ENCODE results near the gene BACH2. TPM values are rescaled to one million over a fixed set of nuclear protein-coding genes. Genes with fewer than 3 reads are reported as not detected.

The BACH2 gene
- total and polyA plus RNA-seq, 4 experiments from 2014 or later, result 6.5 to 48.0 (median 25.8) TPM

DNA sequence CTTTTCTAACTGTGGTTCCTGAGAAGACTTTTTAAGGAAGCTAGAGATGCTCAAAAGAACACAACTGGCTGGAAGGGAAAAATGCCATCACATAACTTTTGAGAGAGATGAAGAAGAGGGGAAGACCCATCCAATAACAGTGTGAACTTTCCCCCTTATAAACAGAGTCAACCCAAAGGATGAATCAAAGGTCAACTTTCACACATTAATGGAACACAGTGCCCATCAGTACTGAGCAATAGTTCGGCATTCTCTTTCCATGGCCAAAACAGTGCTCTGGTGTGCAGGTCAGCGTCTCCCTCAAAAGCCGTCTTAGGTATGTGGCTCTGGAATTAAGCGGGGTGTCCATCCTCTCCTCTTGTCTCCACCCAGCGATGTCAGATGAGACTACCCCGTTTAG is 272.0 kb downstream of the BACH2 start:
- Mint-ChIP-seq H3K27ac (peak overlapping the region in 1 of 7 donors; percentile 11), H3K4me1 (peaks cover 31 to 67% (median 53%) of the 10 kb centered on the region in 4 donors), H3K4me3 (no peak overlapping the region), H3K36me3 (peaks cover 13 to 29% of the 10 kb centered on the region in 2 donors), H3K9me3 (no peaks in the 10 kb centered on the region), H3K27me3 (no peaks in the 10 kb centered on the region)
- CTCF ChIA-PET (ENCODE audit: partially characterized antibody), result no interaction called here
- intact Hi-C loops (cut with micrococcal nuclease), result no loop called here
- Histone ChIP-seq H3K4me3 (ENCODE audit: low read length in 2 of 2) (no peak overlapping the region), H3K27ac (ENCODE audit: low read depth, low read length) (no peak overlapping the region), H3K27me3 (ENCODE audit: insufficient read depth, low read length) (no peaks in the 10 kb centered on the region), H3K36me3 (ENCODE audit: insufficient read depth, low read length) (no peaks in the 10 kb centered on the region), H3K9me3 (ENCODE audit: control insufficient read depth in 1 of 2, low read length in 2 of 2) (no peaks in the 10 kb centered on the region), H3K4me1 (ENCODE audit: insufficient read depth, low read length) (peaks cover 14% of the 10 kb centered on the region)
- POLR2A ChIA-PET (ENCODE audit: partially characterized antibody), result no interaction called here
- DNase-seq, result no peak

DNA sequence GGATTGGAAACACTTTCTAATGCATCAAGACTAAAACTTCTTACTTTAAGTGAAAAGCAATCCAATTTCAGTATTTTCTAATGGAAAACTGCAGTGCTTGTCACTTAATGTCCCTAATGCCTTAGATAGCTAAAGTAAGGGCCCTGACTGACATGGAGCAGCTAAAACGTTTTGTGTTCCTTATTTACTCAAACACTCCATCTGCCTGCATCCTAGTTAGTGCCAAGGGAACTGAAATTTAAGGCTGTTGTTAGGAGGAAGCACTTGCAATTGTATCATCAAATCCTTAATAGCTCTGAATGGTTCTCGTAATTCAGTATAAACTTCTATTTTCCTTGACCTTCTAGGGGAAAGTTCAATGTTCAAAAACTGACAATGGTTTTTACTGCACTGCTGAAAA is 274.9 kb downstream of the BACH2 start:
- Mint-ChIP-seq H3K4me1 (peaks cover 13 to 48% (median 37%) of the 10 kb centered on the region in 4 donors), H3K27me3 (no peaks in the 10 kb centered on the region), H3K36me3 (peaks cover 20 to 40% of the 10 kb centered on the region in 2 donors), H3K9me3 (peaks cover 0 to 4% (median 0%) of the 10 kb centered on the region in 8 donors), H3K27ac (no peak overlapping the region), H3K4me3 (no peak overlapping the region)
- intact Hi-C loops (cut with micrococcal nuclease), result no loop called here
- Histone ChIP-seq H3K27me3 (ENCODE audit: insufficient read depth, low read length) (no peaks in the 10 kb centered on the region), H3K36me3 (ENCODE audit: insufficient read depth, low read length) (no peaks in the 10 kb centered on the region), H3K4me1 (ENCODE audit: insufficient read depth, low read length) (no peaks in the 10 kb centered on the region), H3K4me3 (ENCODE audit: low read length in 2 of 2) (no peak overlapping the region), H3K27ac (ENCODE audit: low read depth, low read length) (no peak overlapping the region), H3K9me3 (ENCODE audit: control insufficient read depth in 1 of 2, low read length in 2 of 2) (no peaks in the 10 kb centered on the region)
- CTCF ChIA-PET (ENCODE audit: partially characterized antibody), result interaction anchor here (1.6 kb wide), 1 partner anchor 81 kb away, joined by 3 read pairs; no protein-coding TSS in a partner anchor
- DNase-seq, result no peak
- POLR2A ChIA-PET (ENCODE audit: partially characterized antibody), result no interaction called here

DNA sequence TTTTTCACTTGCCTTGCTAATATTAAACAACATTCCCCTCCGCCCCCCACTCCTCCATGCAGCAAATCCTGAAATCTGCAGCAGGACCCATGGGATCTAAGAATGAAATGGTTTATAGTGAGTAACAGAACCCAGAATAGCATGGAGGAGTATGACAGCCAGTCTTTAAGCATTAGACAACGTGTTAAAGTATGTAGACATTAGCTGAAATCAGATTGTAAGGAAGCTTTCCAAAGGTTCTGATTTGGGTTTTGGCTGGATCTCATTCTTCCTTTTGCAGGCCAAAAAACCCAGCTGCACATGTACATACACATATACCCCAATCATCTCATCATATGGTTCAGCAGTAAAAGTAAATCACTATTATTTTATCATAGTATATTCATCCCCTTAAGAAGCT is 275.9 kb downstream of the BACH2 start:
- no peak for DNase-seq
- POLR2A ChIA-PET (ENCODE audit: partially characterized antibody), result no interaction called here
- Mint-ChIP-seq H3K9me3 (peaks cover 0 to 4% (median 0%) of the 10 kb centered on the region in 8 donors), H3K4me3 (no peak overlapping the region), H3K4me1 (peaks cover 9 to 41% (median 29%) of the 10 kb centered on the region in 4 donors), H3K27ac (no peak overlapping the region), H3K36me3 (peaks cover 20 to 44% of the 10 kb centered on the region in 2 donors), H3K27me3 (no peaks in the 10 kb centered on the region)
- Histone ChIP-seq H3K4me3 (ENCODE audit: low read length in 2 of 2) (no peak overlapping the region), H3K36me3 (ENCODE audit: insufficient read depth, low read length) (no peaks in the 10 kb centered on the region), H3K9me3 (ENCODE audit: control insufficient read depth in 1 of 2, low read length in 2 of 2) (no peaks in the 10 kb centered on the region), H3K4me1 (ENCODE audit: insufficient read depth, low read length) (no peaks in the 10 kb centered on the region), H3K27ac (ENCODE audit: low read depth, low read length) (no peak overlapping the region), H3K27me3 (ENCODE audit: insufficient read depth, low read length) (no peaks in the 10 kb centered on the region)
- intact Hi-C loops (cut with micrococcal nuclease), result no loop called here
- CTCF ChIA-PET (ENCODE audit: partially characterized antibody), result interaction anchor here (1.6 kb wide), 1 partner anchor 80 kb away, joined by 3 read pairs; no protein-coding TSS in a partner anchor

DNA sequence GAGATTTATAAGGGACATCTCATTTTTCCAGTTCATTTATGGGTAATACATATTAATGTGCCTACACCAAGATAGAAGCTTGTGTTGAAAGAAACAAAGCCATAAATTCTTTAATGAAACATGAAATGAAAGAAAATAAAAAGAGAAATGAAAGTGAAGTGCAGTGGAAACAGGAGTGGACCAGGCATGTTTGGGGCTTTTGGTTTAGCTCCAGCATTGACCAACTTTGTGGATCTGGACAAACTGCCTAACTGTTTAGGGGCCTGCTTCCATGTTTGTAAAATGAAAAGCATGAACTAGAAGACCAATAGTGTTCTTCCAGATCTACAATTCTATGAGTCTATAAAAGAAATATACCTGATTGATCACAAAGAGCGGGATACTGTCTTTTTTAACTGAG is 277.4 kb downstream of the BACH2 start:
- H3K4me3 Mint-ChIP-seq, result no peak overlapping the region
- no peaks in the 10 kb centered on the region for H3K36me3 ChIP-seq (ENCODE audit: insufficient read depth, low read length)
- no peaks in the 10 kb centered on the region for H3K4me1 ChIP-seq (ENCODE audit: insufficient read depth, low read length)
- no peaks in the 10 kb centered on the region for H3K9me3 ChIP-seq (ENCODE audit: control insufficient read depth in 1 of 2, low read length in 2 of 2)
- no peaks in the 10 kb centered on the region for H3K27me3 Mint-ChIP-seq
- H3K27me3 ChIP-seq (ENCODE audit: insufficient read depth, low read length), result no peaks in the 10 kb centered on the region
- H3K4me1 Mint-ChIP-seq, result peaks cover 4 to 28% (median 17%) of the 10 kb centered on the region in 4 donors
- H3K27ac Mint-ChIP-seq, result no peak overlapping the region
- H3K9me3 Mint-ChIP-seq, result peaks cover 0 to 4% (median 0%) of the 10 kb centered on the region in 8 donors
- peaks cover 11 to 34% of the 10 kb centered on the region in 2 donors for H3K36me3 Mint-ChIP-seq
- CTCF ChIA-PET (ENCODE audit: partially characterized antibody), result no interaction called here
- POLR2A ChIA-PET (ENCODE audit: partially characterized antibody), result no interaction called here
- H3K4me3 ChIP-seq (ENCODE audit: low read length in 2 of 2), result no peak overlapping the region
- intact Hi-C loops (cut with micrococcal nuclease), result no loop called here
- DNase-seq, result no peak
- H3K27ac ChIP-seq (ENCODE audit: low read depth, low read length), result no peak overlapping the region

DNA sequence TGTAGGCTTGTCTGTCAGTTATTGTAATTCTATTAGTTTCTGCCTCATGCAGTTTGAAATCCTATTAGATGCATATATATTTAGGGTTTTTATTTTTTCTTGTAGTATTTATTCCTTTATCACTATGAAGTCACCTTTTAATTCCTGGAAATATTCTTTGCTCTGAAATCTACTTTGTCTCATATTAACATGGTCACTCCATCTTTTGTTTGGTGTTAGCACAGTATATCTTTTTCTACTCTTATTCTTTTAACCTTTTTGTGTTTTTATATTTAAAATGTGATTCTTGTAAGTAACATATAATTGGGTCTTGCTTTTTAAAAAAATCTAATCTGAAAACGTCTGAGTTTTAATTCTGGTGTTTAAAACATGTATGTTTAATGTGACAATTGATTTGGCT is 280.8 kb downstream of the BACH2 start:
- no peak for DNase-seq
- no peaks in the 10 kb centered on the region for H3K27me3 ChIP-seq (ENCODE audit: insufficient read depth, low read length)
- Mint-ChIP-seq H3K4me1 (peaks cover 5 to 18% (median 10%) of the 10 kb centered on the region in 4 donors), H3K27ac (no peak overlapping the region), H3K27me3 (no peaks in the 10 kb centered on the region), H3K9me3 (peaks cover 0 to 4% (median 0%) of the 10 kb centered on the region in 8 donors), H3K4me3 (peak overlapping the region in 1 of 8 donors; percentile 42), H3K36me3 (peaks cover 9 to 22% of the 10 kb centered on the region in 2 donors)
- H3K9me3 ChIP-seq (ENCODE audit: control insufficient read depth in 1 of 2, low read length in 2 of 2), result no peaks in the 10 kb centered on the region
- H3K36me3 ChIP-seq (ENCODE audit: insufficient read depth, low read length), result no peaks in the 10 kb centered on the region
- H3K4me3 ChIP-seq (ENCODE audit: low read length in 2 of 2), result no peak overlapping the region
- intact Hi-C loops (cut with micrococcal nuclease), result no loop called here
- H3K27ac ChIP-seq (ENCODE audit: low read depth, low read length), result no peak overlapping the region
- no peaks in the 10 kb centered on the region for H3K4me1 ChIP-seq (ENCODE audit: insufficient read depth, low read length)
- POLR2A ChIA-PET (ENCODE audit: partially characterized antibody), result no interaction called here
- CTCF ChIA-PET (ENCODE audit: partially characterized antibody), result no interaction called here

DNA sequence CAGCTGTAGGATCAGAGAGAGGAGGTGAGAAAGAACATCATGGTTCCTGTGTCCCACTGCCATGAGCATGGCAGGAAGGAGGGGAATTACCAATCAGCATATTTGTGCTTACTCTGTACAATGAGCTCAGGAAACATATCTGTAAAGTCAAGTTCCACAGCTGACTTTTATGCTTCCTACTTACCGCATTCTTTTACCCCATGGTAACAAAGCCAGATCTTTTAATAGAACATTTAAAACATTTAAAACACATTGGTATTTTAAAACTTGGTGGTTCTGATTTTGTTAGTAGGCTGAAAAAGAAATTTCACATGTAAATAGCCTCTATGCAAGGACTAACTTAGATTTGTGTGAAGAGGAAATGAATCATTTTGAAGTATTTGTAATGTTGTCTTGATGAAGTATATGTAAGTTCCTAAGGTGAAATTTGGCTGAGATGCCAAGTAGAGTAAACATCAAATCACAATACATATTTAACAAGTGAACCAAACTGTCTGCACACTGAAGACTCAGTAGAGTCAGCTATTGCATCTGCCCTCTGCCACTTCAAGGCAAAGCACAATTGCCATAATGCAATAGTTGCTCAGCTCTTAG is 287.6 kb downstream of the BACH2 start:
- peak overlapping the region in 5 of 7 donors; percentile 2 to 68 (median 33) for H3K27ac Mint-ChIP-seq
- H3K27ac ChIP-seq (ENCODE audit: low read depth, low read length), result no peak overlapping the region
- H3K4me1 ChIP-seq (ENCODE audit: insufficient read depth, low read length), result no peaks in the 10 kb centered on the region
- H3K36me3 Mint-ChIP-seq, result peaks cover 20 to 41% of the 10 kb centered on the region in 2 donors
- no peak overlapping the region for H3K4me3 ChIP-seq (ENCODE audit: low read length in 2 of 2)
- POLR2A ChIA-PET (ENCODE audit: partially characterized antibody), result no interaction called here
- no peaks in the 10 kb centered on the region for H3K27me3 ChIP-seq (ENCODE audit: insufficient read depth, low read length)
- no peak for DNase-seq
- H3K36me3 ChIP-seq (ENCODE audit: insufficient read depth, low read length), result peaks cover 15% of the 10 kb centered on the region
- H3K4me1 Mint-ChIP-seq, result peaks cover 14 to 32% (median 23%) of the 10 kb centered on the region in 4 donors
- intact Hi-C loops (cut with micrococcal nuclease), result no loop called here
- H3K9me3 Mint-ChIP-seq, result no peaks in the 10 kb centered on the region
- H3K27me3 Mint-ChIP-seq, result no peaks in the 10 kb centered on the region
- H3K4me3 Mint-ChIP-seq, result no peak overlapping the region
- CTCF ChIA-PET (ENCODE audit: partially characterized antibody), result interaction anchor here (0.6 kb wide), 2 partner anchors 69 to 420 kb away, joined by 3 read pairs; no protein-coding TSS in a partner anchor
- no peaks in the 10 kb centered on the region for H3K9me3 ChIP-seq (ENCODE audit: control insufficient read depth in 1 of 2, low read length in 2 of 2)

DNA sequence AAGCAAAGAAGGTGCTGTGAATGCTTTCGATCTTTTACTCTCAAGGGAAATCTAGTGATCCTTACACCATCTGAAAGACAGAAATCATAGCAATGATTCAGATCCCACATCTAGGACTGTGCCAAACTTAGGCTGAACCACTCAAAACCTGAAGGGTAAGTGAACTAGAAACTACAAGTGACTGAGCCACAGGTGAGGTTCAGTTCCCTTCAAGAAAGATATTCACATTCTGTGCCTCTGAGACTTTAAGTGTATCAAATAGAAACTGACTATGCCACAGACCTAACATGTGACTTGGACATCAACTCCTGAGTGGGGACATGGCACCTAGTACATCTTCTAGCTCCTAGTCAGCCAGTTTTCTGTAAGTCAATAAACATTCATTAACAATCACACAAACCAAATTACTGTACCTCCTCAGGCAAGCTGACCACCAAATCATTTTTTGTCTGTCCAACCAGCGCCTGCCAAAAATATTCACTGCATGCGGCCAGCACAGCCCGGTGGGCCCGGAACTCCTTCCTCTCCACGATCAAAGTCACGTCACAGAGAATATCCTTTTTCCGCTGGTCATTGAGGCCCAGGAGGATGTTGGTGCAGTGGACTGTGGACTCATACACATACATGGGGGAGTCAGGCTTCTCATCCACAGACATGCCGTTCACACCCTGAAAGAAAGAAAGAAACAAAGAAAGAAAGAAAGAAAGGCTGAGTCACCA is 288.3 kb downstream of the BACH2 start:
- Mint-ChIP-seq H3K4me3 (no peak overlapping the region), H3K27ac (peak overlapping the region in 5 of 7 donors; percentile 1 to 68 (median 6)), H3K36me3 (peaks cover 20 to 41% of the 10 kb centered on the region in 2 donors), H3K27me3 (no peaks in the 10 kb centered on the region), H3K4me1 (peaks cover 13 to 32% (median 21%) of the 10 kb centered on the region in 4 donors), H3K9me3 (no peaks in the 10 kb centered on the region)
- Histone ChIP-seq H3K27ac (ENCODE audit: low read depth, low read length) (no peak overlapping the region), H3K4me1 (ENCODE audit: insufficient read depth, low read length) (no peaks in the 10 kb centered on the region), H3K36me3 (ENCODE audit: insufficient read depth, low read length) (peaks cover 15% of the 10 kb centered on the region), H3K9me3 (ENCODE audit: control insufficient read depth in 1 of 2, low read length in 2 of 2) (no peaks in the 10 kb centered on the region), H3K27me3 (ENCODE audit: insufficient read depth, low read length) (no peaks in the 10 kb centered on the region), H3K4me3 (ENCODE audit: low read length in 2 of 2) (no peak overlapping the region)
- intact Hi-C loops (cut with micrococcal nuclease), result no loop called here
- no peak for DNase-seq
- ChIA-PET CTCF (ENCODE audit: partially characterized antibody) (no interaction called here), POLR2A (ENCODE audit: partially characterized antibody) (no interaction called here)
